ENCODE results near the gene NOL8. TPM values are rescaled to one million over a fixed set of nuclear protein-coding genes. Genes with fewer than 3 reads are reported as not detected.

NOL8 gene
- polyA plus RNA-seq, 1 donor (not counting 4 experiments of a cell fraction or from before 2014, with no cell fraction given) = 28.9 TPM

- H3K4me1 ChIP-seq (ENCODE audit: control insufficient read depth, extremely low read depth, insufficient read depth, low read length) = no peaks in the 10 kb centered on the region
- dilution Hi-C loops (cut with MboI; ENCODE audit: extremely low pct_ligation_motif_present, low sequenced_read_pairs) = no loop called here
- DNase-seq (ENCODE audit: low read depth, low spot score) (no peak), FAIRE-seq (no peak)
- no peaks in the 10 kb centered on the region for H3K79me2 ChIP-seq (ENCODE audit: control insufficient read depth, insufficient read depth, low read length)
- H3K9ac ChIP-seq (ENCODE audit: control insufficient read depth, extremely low read depth, insufficient read depth, low read length) = no peak overlapping the region
- H3K36me3 ChIP-seq (ENCODE audit: control insufficient read depth in 2 of 2, extremely low read depth in 1 of 2, insufficient read depth in 2 of 2, low read length in 2 of 2) = peaks cover 53% of the 10 kb centered on the region in 2 experiments
- no peak overlapping the region for H3K27ac ChIP-seq (ENCODE audit: control insufficient read depth, insufficient read depth, low read length)
- no peak overlapping the region for H2AFZ ChIP-seq (ENCODE audit: control insufficient read depth, low read length)
- H3K9me3 ChIP-seq (ENCODE audit: control insufficient read depth, low read depth, low read length) = no peaks in the 10 kb centered on the region
- TF ChIP-seq EZH2 (IDR thresholded peaks at IDR 0.05; ENCODE audit: low read length) = no peak
- TF ChIP-seq, protein P1, sequence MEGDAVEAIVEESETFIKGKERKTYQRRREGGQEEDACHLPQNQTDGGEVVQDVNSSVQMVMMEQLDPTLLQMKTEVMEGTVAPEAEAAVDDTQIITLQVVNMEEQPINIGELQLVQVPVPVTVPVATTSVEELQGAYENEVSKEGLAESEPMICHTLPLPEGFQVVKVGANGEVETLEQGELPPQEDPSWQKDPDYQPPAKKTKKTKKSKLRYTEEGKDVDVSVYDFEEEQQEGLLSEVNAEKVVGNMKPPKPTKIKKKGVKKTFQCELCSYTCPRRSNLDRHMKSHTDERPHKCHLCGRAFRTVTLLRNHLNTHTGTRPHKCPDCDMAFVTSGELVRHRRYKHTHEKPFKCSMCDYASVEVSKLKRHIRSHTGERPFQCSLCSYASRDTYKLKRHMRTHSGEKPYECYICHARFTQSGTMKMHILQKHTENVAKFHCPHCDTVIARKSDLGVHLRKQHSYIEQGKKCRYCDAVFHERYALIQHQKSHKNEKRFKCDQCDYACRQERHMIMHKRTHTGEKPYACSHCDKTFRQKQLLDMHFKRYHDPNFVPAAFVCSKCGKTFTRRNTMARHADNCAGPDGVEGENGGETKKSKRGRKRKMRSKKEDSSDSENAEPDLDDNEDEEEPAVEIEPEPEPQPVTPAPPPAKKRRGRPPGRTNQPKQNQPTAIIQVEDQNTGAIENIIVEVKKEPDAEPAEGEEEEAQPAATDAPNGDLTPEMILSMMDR (optimal IDR thresholded peaks at IDR 0.05 in 1 of 3, IDR thresholded peaks at IDR 0.05 in 1 of 3, conservative IDR thresholded peaks at IDR 0.05 in 1 of 3; ENCODE audit: extremely low read depth in 1 of 3, insufficient read depth in 2 of 3, low read length in 3 of 3) = no peak
- H4K20me1 ChIP-seq (ENCODE audit: control insufficient read depth, extremely low read depth, insufficient read depth, low read length) = no peaks in the 10 kb centered on the region
- H3K4me2 ChIP-seq (ENCODE audit: control insufficient read depth, extremely low read depth, insufficient read depth, low read depth, low read length) = no peak overlapping the region
- H3K27me3 ChIP-seq (ENCODE audit: control insufficient read depth, extremely low read depth, insufficient read depth, low read length) = no peaks in the 10 kb centered on the region
- H3K9me1 ChIP-seq (ENCODE audit: control insufficient read depth, extremely low read depth, insufficient read depth, low read length) = no peaks in the 10 kb centered on the region
- no peak overlapping the region for H3K4me3 ChIP-seq (ENCODE audit: control insufficient read depth in 2 of 3, extremely low read depth in 1 of 3, insufficient read depth in 2 of 3, low read depth in 1 of 3, low read length in 3 of 3)
These were observed 70.5 kb downstream of the NOL8 start for GRCh38 chr9:92254381-92255337.

- dilution Hi-C loops (cut with MboI; ENCODE audit: extremely low pct_ligation_motif_present, low sequenced_read_pairs) = no loop called here
- H3K9me1 ChIP-seq (ENCODE audit: control insufficient read depth, extremely low read depth, insufficient read depth, low read length) = no peaks in the 10 kb centered on the region
- H3K4me3 ChIP-seq (ENCODE audit: control insufficient read depth in 2 of 3, extremely low read depth in 1 of 3, insufficient read depth in 2 of 3, low read depth in 1 of 3, low read length in 3 of 3) = no peak overlapping the region
- no peak overlapping the region for H3K27ac ChIP-seq (ENCODE audit: control insufficient read depth, insufficient read depth, low read length)
- TF ChIP-seq, protein P1 (optimal IDR thresholded peaks at IDR 0.05 in 1 of 3, IDR thresholded peaks at IDR 0.05 in 1 of 3, conservative IDR thresholded peaks at IDR 0.05 in 1 of 3; ENCODE audit: extremely low read depth in 1 of 3, insufficient read depth in 2 of 3, low read length in 3 of 3) = no peak
- no peak for TF ChIP-seq EZH2 (IDR thresholded peaks at IDR 0.05; ENCODE audit: low read length)
- H2AFZ ChIP-seq (ENCODE audit: control insufficient read depth, low read length) = no peak overlapping the region
- H3K9me3 ChIP-seq (ENCODE audit: control insufficient read depth, low read depth, low read length) = no peaks in the 10 kb centered on the region
- H4K20me1 ChIP-seq (ENCODE audit: control insufficient read depth, extremely low read depth, insufficient read depth, low read length) = no peaks in the 10 kb centered on the region
- no peak for FAIRE-seq
- no peaks in the 10 kb centered on the region for H3K27me3 ChIP-seq (ENCODE audit: control insufficient read depth, extremely low read depth, insufficient read depth, low read length)
- H3K4me1 ChIP-seq (ENCODE audit: control insufficient read depth, extremely low read depth, insufficient read depth, low read length) = no peaks in the 10 kb centered on the region
- no peak overlapping the region for H3K9ac ChIP-seq (ENCODE audit: control insufficient read depth, extremely low read depth, insufficient read depth, low read length)
- peaks cover 49% of the 10 kb centered on the region in 2 experiments for H3K36me3 ChIP-seq (ENCODE audit: control insufficient read depth in 2 of 2, extremely low read depth in 1 of 2, insufficient read depth in 2 of 2, low read length in 2 of 2)
- no peak for DNase-seq (ENCODE audit: low read depth, low spot score)
- H3K79me2 ChIP-seq (ENCODE audit: control insufficient read depth, insufficient read depth, low read length) = no peaks in the 10 kb centered on the region
- H3K4me2 ChIP-seq (ENCODE audit: control insufficient read depth, extremely low read depth, insufficient read depth, low read depth, low read length) = no peak overlapping the region
These were observed 71.5 kb downstream of the NOL8 start for GRCh38 chr9:92253656-92254055.
